RWPE1 (cell line): Measurements from ENCODE around the gene CRYM.

Experiments used
- CTCF ChIA-PET: fragments of 350-600 bp; sonication (Branson Sonifier 250); formaldehyde crosslinking; extraction: SDS; loops from one replicate; lab custom pipeline; 2021; lab: Yijun Ruan, JAX
- POLR2A ChIA-PET: fragments of 400-600 bp; formaldehyde crosslinking; extraction: SDS; loops from one replicate; lab custom pipeline; 2020; ENCODE audit warnings: antibody characterized with exemption; ENCODE audit not compliant: low non-redundant PET; lab: Yijun Ruan, JAX
- DNase-seq: peaks from one replicate; pipeline ENCODE4 v3.0.0; 2012; ENCODE audit warnings: low spot score
- H3K27ac ChIP-seq: fragments of 450-650 bp; 2 replicates; pipeline ENCODE4 v1.5.1; 2017
- TF ChIP-seq, protein P1 (sequence below): fragments of 450-650 bp; conservative IDR thresholded peaks from 2 replicates; pipeline ENCODE4 v1.5.1; 2017; ENCODE audit warnings: low read depth, mild to moderate bottlenecking

The CRYM gene

DNA sequence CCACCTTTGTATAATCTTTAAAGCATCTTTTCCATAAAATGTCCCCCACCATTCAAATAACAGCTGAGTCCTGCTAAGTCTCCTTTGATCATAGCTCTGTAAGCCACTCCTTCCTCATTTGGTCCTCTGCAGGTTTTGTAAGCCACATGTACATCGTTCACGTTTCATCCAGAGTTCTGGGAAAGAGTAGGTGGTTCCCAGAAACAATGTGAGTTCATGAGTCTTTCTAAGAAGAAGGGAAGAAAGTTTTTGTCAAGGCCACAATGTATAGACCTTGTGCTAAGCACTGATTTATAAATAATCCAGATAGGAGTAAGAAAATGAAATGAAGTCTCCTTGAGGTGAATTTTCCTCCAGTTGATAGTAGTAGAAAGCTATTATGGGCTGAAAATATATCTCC, 53.3 kb downstream of the CRYM start:
- no peak for DNase-seq

DNA sequence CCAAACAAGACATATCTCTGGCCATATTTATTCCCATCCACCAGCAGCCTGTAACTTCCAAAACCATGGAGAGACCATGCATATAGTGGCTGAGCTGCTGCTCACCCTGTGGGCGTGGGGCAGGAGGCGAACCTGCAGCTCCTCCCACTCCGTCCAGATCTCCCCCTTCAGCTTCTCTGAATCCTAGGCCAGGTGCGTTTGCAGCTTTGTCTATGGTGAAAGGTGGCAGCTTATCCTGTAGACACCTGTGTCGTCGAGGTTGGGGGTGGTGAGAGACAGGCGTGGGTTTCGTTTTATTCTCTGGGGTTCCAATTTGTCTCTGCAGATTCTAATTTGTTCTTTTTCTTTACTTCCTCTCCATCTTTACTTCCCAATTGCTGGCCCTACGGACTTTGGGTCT, 54.3 kb downstream of the CRYM start:
- TF ChIP-seq, protein P1, sequence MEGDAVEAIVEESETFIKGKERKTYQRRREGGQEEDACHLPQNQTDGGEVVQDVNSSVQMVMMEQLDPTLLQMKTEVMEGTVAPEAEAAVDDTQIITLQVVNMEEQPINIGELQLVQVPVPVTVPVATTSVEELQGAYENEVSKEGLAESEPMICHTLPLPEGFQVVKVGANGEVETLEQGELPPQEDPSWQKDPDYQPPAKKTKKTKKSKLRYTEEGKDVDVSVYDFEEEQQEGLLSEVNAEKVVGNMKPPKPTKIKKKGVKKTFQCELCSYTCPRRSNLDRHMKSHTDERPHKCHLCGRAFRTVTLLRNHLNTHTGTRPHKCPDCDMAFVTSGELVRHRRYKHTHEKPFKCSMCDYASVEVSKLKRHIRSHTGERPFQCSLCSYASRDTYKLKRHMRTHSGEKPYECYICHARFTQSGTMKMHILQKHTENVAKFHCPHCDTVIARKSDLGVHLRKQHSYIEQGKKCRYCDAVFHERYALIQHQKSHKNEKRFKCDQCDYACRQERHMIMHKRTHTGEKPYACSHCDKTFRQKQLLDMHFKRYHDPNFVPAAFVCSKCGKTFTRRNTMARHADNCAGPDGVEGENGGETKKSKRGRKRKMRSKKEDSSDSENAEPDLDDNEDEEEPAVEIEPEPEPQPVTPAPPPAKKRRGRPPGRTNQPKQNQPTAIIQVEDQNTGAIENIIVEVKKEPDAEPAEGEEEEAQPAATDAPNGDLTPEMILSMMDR = no peak
- ChIA-PET POLR2A (no interaction called here), CTCF (no interaction called here)
- no peak overlapping the region for H3K27ac ChIP-seq
- no peak for DNase-seq

More for the DNA sequence above, 53.3 kb downstream of the CRYM start:
- POLR2A ChIA-PET = no interaction called here
- no peak overlapping the region for H3K27ac ChIP-seq
- CTCF ChIA-PET = no interaction called here
- TF ChIP-seq, protein P1 = no peak

DNA sequence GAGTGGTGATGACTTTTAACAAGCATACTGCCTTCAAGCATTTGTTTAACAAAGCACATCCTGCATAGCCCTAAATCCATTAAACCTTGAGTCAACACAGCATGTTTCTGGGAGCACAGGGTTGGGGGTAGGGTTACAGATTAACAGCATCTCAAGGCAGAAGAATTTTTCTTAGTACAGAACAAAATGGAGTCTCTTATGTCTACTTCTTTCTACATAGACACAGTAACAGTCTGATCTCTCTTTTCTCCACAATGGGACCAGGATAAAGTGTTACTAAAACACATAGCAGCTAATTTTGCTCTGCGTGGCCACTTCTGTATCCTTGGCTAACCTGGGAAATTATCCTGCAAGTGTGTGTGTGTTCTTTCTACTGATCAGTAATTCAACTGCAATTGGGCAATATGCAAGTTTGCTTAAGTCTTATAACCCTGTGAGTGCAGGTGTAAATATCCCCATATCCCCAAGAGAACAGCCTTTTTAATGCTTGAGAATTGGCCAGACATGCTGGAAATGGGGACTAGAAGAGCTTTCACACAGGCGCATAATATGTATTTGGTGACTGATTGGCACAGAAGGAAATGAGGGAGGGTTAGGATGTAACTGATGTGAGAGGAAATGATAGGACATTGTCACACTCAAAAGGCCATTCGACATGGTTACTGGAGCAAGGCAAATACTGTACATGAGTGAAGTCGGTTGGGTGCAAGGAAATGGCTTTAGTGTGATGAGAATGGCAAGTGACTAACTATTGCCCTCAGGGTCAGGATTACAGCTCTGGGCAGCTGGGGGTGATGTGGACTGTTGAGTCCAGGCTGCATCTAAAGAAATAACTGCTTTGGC, 55.4 kb downstream of the CRYM start:
- no peak overlapping the region for H3K27ac ChIP-seq
- DNase-seq = no peak
- TF ChIP-seq, protein P1 = no peak
- CTCF ChIA-PET = no interaction called here
- POLR2A ChIA-PET = no interaction called here

DNA sequence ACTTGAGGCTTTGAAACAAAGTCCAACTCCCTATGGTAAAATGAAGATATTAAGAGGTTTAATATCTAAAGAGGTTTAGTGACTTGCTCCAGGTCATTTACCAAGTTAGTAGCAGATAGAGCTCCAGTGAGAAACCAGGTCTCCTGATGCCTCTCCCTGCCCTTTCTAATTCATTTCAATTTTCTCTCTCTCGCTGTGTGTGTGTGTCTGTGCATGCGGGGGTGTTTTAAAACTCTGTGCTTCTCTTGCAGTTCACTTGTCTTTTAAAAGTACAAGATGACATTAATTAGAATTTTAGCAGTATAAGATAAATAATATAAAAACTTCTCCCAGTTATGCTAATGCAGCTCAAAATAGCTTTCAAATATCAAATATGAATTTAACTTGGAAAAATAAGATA, 58.5 kb downstream of the CRYM start:
- POLR2A ChIA-PET = no interaction called here

DNA sequence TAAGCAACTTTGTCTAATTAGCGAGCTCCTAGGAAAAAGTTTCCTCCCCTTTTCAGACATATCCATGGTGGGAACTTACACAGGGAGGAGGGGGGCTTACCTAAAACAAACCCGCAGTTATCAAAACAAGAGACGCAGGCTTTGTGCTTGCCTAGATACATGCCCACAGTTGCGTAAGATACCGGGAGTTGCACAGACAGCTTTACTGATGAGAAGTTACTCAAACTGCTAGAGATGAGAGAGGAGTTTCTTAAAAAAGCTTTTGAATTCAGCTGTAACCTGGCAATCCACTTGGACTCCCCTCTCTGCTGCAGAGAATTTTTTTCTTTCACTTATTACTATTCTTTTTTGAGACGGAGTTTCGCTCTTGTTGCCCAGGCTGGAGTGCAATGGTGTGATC, 59.9 kb downstream of the CRYM start:
- no peak overlapping the region for H3K27ac ChIP-seq
- no peak for DNase-seq
- ChIA-PET CTCF (no interaction called here), POLR2A (no interaction called here)
- TF ChIP-seq, protein P1 = no peak

More for the DNA sequence above, 58.5 kb downstream of the CRYM start:
- TF ChIP-seq, protein P1 = no peak
- H3K27ac ChIP-seq = no peak overlapping the region
- no peak for DNase-seq
- CTCF ChIA-PET = interaction anchor here (0.7 kb wide), 1 partner anchor 82 kb away, joined by 3 read pairs; no protein-coding TSS in a partner anchor

DNA sequence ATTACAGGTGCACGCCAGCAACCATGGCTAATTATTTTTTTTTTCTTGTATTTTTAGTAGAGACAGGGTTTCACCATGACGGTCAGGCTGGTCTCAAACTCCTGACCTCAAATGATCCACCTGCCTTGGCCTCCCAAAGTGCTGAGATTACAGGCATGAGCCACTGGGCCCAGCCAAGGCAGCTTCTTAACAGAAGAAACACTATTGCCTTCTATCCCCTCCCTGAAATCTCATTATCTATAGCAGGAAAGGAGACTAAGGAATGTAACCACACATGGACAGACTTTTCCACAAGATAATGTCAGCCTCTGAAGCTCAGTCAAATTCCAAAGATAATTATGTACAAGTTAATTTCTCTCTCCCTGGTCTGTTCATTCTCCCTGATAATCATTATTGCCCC, 61.0 kb downstream of the CRYM start:
- ChIA-PET CTCF (interaction anchor here (0.5 kb wide), 1 partner anchor 328 kb away, joined by 5 read pairs; no protein-coding TSS in a partner anchor), POLR2A (no interaction called here)
- H3K27ac ChIP-seq = no peak overlapping the region
- no peak for DNase-seq
- TF ChIP-seq, protein P1 = no peak
